C4-2B (cell line): ENCODE measurements around the gene FBXO45.
"Not testable (repeated sequence)": the region's sequence is repeated elsewhere in the genome, so short reads cannot be mapped to it uniquely, and the experiment has no call there.

Source experiments
- H3K27ac ChIP-seq: fragments of 450-650 bp; 2 replicates; pipeline ENCODE4 v1.5.1; 2017
- ZFX ChIP-seq: fragments of 450-650 bp; IDR thresholded peaks from 2 replicates; pipeline ENCODE4 v1.6.1; 2017
- TF ChIP-seq, protein P1 (sequence below): fragments of 450-650 bp; conservative IDR thresholded peaks from 2 replicates; pipeline ENCODE4 v1.5.1; 2017; ENCODE audit warnings: mild to moderate bottlenecking

FBXO45 gene

DNA sequence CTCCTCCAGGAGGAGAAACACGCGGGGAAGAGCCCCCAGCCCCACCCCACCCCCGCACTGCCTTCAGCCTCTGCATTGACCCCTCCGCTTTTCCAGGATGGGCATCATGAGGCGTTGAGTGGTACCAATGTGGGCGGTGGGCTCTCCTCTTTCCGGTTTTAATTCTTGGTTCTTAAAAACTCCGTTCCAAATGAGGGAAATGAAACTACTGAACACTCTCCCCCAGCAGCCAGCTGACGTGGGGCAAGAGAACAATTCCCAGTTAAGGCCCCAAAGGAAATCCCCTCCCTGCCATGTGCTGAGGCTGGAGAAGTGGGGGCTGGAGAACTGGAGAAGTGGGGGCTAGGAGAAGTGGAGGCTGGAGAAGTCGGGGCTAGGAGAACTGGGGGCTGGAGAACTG is 65.8 kb downstream of the FBXO45 start:
- no peak for TF ChIP-seq ZFX
- TF ChIP-seq, protein P1, sequence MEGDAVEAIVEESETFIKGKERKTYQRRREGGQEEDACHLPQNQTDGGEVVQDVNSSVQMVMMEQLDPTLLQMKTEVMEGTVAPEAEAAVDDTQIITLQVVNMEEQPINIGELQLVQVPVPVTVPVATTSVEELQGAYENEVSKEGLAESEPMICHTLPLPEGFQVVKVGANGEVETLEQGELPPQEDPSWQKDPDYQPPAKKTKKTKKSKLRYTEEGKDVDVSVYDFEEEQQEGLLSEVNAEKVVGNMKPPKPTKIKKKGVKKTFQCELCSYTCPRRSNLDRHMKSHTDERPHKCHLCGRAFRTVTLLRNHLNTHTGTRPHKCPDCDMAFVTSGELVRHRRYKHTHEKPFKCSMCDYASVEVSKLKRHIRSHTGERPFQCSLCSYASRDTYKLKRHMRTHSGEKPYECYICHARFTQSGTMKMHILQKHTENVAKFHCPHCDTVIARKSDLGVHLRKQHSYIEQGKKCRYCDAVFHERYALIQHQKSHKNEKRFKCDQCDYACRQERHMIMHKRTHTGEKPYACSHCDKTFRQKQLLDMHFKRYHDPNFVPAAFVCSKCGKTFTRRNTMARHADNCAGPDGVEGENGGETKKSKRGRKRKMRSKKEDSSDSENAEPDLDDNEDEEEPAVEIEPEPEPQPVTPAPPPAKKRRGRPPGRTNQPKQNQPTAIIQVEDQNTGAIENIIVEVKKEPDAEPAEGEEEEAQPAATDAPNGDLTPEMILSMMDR, result no peak
- H3K27ac ChIP-seq, result no peak overlapping the region

DNA sequence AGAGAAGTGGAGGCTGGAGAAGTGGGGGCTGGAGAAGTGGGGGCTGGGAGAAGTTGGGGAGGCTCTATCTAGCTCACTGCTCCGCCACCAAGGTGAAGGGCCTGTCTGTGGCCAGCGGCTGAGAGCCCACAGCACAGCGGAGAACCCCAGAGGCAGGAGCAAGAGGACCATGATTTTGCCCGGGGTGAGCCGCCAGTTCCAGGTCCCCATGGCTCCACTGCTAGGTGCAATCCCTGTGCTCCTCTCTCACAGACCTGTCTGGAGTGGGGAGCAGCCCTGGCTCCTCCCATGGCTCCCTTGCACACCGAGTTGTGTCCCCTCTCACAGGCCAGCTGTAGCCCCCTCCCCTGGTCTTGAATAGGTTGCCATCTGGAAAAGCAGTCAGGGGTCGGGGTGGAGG is 66.4 kb downstream of the FBXO45 start:
- no peak for TF ChIP-seq ZFX
- TF ChIP-seq, protein P1, result no peak
- H3K27ac ChIP-seq, result no peak overlapping the region

DNA sequence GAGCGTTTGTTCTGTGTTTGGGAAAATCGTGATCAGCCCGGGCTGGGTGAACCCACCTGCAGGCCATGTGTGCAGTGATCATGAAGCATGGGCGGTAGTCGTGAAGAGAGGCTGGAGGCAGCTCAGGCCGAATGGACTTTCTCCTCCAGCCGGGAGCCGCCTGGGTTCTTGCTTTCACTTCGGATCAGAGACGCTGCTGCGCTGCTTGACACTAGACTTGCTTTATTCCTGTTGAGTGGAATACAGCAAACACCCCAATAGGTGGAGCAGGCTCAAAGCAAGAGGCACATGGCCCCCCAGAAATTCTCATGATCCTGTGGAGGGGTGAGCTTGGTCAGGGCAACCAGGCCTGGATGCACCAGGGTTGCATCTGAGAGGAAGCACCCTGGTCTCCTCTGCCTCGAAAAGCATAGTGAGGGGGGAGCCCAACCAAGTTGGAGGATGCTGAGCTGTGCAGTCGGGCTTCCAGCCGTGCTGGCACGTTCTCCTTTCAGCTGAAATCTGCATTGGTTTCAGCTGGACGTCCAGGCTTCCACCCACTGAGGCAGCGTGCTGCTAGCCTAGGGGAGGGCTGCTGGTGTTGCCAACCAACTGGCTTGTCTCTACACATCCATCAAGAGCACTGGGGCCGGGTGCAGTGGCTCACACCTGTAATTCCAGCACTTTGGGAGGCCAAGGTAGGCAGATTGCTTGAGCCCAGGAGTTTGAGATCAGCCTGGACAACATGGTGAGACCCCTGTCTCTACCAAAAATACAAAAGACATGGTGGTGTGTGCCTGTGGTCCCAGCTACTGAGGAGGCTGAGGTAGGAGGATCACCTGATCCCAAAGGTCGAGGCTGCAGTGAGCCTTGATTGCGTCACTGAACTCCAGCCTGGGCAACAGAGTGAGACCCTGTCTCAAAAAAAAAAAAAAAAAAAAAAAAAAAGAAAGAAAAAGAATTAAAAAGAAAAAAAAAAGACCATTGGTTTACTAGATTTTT is 68.2 kb downstream of the FBXO45 start:
- TF ChIP-seq ZFX, result no peak
- TF ChIP-seq, protein P1, result no peak
- H3K27ac ChIP-seq, result no peak overlapping the region

DNA sequence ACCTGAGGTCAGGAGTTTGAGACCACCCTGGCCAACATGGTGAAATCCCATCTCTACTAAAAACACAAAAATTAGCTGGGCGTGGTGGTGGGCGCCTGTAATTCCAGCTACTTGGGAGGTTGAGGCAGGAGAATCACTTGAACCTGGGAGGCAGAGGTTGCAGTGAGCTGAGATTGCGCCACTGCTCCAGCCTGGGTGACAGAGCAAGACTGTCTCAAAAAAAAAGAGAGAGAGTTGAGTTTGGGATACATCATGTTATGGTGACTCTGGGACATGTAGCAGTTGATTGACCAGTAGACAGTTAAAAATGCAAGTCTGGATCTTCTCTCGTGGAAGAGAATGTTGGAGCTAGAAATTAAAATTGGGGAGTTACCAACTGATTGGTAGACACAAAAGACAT is 69.5 kb downstream of the FBXO45 start:
- not testable (repeated sequence) for H3K27ac ChIP-seq
